ENCODE measurements around the gene PARP1. TPM values are rescaled to one million over a fixed set of nuclear protein-coding genes. Genes with fewer than 3 reads are reported as not detected.
"Not testable (repeated sequence)": the region's sequence is repeated elsewhere in the genome, so short reads cannot be mapped to it uniquely, and the experiment has no call there.

Gene PARP1
- total RNA-seq, 1 donor: 51.0 TPM

GRCh38 chr1:226344441-226345259, 63.2 kb downstream of the PARP1 start:
- TF ChIP-seq CTCF (IDR thresholded peaks at IDR 0.05; ENCODE audit: extremely low read depth, low read depth, low read length): no peak
- Histone ChIP-seq H4K20me1 (ENCODE audit: insufficient read depth, low read length) (no peaks in the 10 kb centered on the region), H3K36me3 (ENCODE audit: insufficient read depth, low read length) (no peaks in the 10 kb centered on the region), H3K9me3 (ENCODE audit: low read depth, low read length) (no peaks in the 10 kb centered on the region), H3K27ac (ENCODE audit: low read depth, low read length) (no peak overlapping the region), H3K4me1 (ENCODE audit: insufficient read depth, low read length) (no peaks in the 10 kb centered on the region), H3K79me2 (ENCODE audit: insufficient read depth, low read length) (no peaks in the 10 kb centered on the region), H3K4me2 (ENCODE audit: insufficient read depth, low read length) (no peak overlapping the region), H3K4me3 (ENCODE audit: insufficient read depth, low read length) (no peak overlapping the region), H2AFZ (ENCODE audit: low read length) (no peak overlapping the region), H3K27me3 (ENCODE audit: insufficient read depth, low read length) (no peaks in the 10 kb centered on the region)
- no peak for DNase-seq (ENCODE audit: insufficient read length, low spot score, missing footprints)

- Histone ChIP-seq H3K27me3 (ENCODE audit: insufficient read depth, low read length) (no peaks in the 10 kb centered on the region), H3K27ac (ENCODE audit: low read depth, low read length) (no peak overlapping the region)
- no peak for DNase-seq (ENCODE audit: insufficient read length, low spot score, missing footprints)
Observed at GRCh38 chr1:226342656-226343055, 65.2 kb downstream of the PARP1 start.

GRCh38 chr1:226340111-226340510, 67.8 kb downstream of the PARP1 start:
- H2AFZ ChIP-seq (ENCODE audit: low read length); DNase-seq (ENCODE audit: insufficient read length, low spot score, missing footprints); H4K20me1 ChIP-seq (ENCODE audit: insufficient read depth, low read length); H3K4me3 ChIP-seq (ENCODE audit: insufficient read depth, low read length); H3K4me1 ChIP-seq (ENCODE audit: insufficient read depth, low read length); H3K79me2 ChIP-seq (ENCODE audit: insufficient read depth, low read length); H3K4me2 ChIP-seq (ENCODE audit: insufficient read depth, low read length); H3K27ac ChIP-seq (ENCODE audit: low read depth, low read length); H3K9me3 ChIP-seq (ENCODE audit: low read depth, low read length); H3K27me3 ChIP-seq (ENCODE audit: insufficient read depth, low read length); H3K36me3 ChIP-seq (ENCODE audit: insufficient read depth, low read length): not testable (repeated sequence)

More at GRCh38 chr1:226342656-226343055, 65.2 kb downstream of the PARP1 start:
- Histone ChIP-seq H3K9me3 (ENCODE audit: low read depth, low read length) (no peaks in the 10 kb centered on the region), H2AFZ (ENCODE audit: low read length) (no peak overlapping the region), H3K36me3 (ENCODE audit: insufficient read depth, low read length) (no peaks in the 10 kb centered on the region), H3K4me2 (ENCODE audit: insufficient read depth, low read length) (no peak overlapping the region), H3K79me2 (ENCODE audit: insufficient read depth, low read length) (no peaks in the 10 kb centered on the region), H3K4me3 (ENCODE audit: insufficient read depth, low read length) (no peak overlapping the region), H3K4me1 (ENCODE audit: insufficient read depth, low read length) (no peaks in the 10 kb centered on the region), H4K20me1 (ENCODE audit: insufficient read depth, low read length) (no peaks in the 10 kb centered on the region)
- no peak for TF ChIP-seq CTCF (IDR thresholded peaks at IDR 0.05; ENCODE audit: extremely low read depth, low read depth, low read length)

- DNase-seq (ENCODE audit: insufficient read length, low spot score, missing footprints): no peak
- no peaks in the 10 kb centered on the region for H3K79me2 ChIP-seq (ENCODE audit: insufficient read depth, low read length)
Observed at GRCh38 chr1:226337276-226337875, 70.5 kb downstream of the PARP1 start.

More at GRCh38 chr1:226337276-226337875, 70.5 kb downstream of the PARP1 start:
- Histone ChIP-seq H3K36me3 (ENCODE audit: insufficient read depth, low read length) (no peaks in the 10 kb centered on the region), H3K27me3 (ENCODE audit: insufficient read depth, low read length) (peaks cover 6% of the 10 kb centered on the region), H4K20me1 (ENCODE audit: insufficient read depth, low read length) (no peaks in the 10 kb centered on the region), H3K27ac (ENCODE audit: low read depth, low read length) (no peak overlapping the region), H2AFZ (ENCODE audit: low read length) (no peak overlapping the region), H3K4me1 (ENCODE audit: insufficient read depth, low read length) (peaks cover 3% of the 10 kb centered on the region), H3K9me3 (ENCODE audit: low read depth, low read length) (no peaks in the 10 kb centered on the region), H3K4me2 (ENCODE audit: insufficient read depth, low read length) (no peak overlapping the region), H3K4me3 (ENCODE audit: insufficient read depth, low read length) (no peak overlapping the region)
- no peak for TF ChIP-seq CTCF (IDR thresholded peaks at IDR 0.05; ENCODE audit: extremely low read depth, low read depth, low read length)
